T-helper 9 cell (primary cell): ENCODE measurements around the gene NT5DC4.
A peak's percentile ranks its signal among the peaks of the same experiment; 100 is the strongest.

Source experiments
- DNase-seq: peaks from one replicate; pipeline ENCODE4 v3.0.0-alpha.2; 2020

Gene NT5DC4

DNA sequence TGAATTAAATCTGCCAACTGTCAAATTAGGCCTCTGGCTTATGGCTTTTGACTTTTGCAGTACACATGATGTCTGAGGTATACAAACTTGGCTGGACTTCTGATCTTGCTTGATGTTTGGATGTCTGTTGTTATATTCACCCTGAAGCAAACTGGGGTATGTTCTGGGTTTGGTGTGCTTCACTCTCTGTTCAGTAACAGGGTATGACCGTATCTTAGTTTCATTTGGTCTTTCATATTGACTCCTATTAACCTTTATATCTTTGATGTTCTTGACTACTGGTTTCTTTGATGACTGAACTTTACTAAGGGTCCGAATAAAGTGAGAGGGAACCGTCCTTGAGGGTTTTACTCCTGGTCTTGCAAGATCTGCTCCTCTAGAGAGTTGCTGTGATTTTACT, 35.4 kb downstream of the NT5DC4 start:
- DNase-seq: no peak

GRCh38 chr2:112757265-112757664, 36.4 kb downstream of the NT5DC4 start:
- no peak for DNase-seq

DNA sequence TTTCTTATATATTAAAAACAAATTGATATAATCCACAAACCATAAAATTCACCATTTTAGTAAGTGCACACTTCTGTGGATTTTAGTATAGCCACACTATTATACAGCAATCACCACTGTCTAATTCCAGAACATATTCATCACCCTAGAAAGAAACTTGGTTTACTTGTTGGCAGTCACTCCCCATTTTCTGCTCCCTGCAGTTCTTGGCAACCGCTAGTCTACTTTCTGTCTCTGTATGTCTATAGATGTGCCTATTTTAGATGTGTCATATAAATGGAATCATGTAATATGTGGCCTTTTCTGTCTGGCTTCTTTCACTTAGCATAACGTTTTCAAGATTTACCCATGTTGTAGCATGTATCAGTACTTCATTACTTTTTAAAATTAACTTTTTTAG, 37.9 kb downstream of the NT5DC4 start:
- no peak for DNase-seq

GRCh38 chr2:112760149-112760548, 39.3 kb downstream of the NT5DC4 start:
- DNase-seq: no peak

GRCh38 chr2:112762276-112762675, 41.5 kb downstream of the NT5DC4 start:
- no peak for DNase-seq

GRCh38 chr2:112764071-112765044, 43.5 kb downstream of the NT5DC4 start, which contains the start of gene CKAP2L:
Gene CKAP2L (minus strand): TSS chr2:112764609. CDS start chr2:112764598, 11 bp downstream.
- peak; percentile 92 for DNase-seq

- no peak for DNase-seq
These were observed 44.4 kb downstream of the NT5DC4 start for GRCh38 chr2:112765251-112765650.

- no peak for DNase-seq
These were observed 47.0 kb downstream of the NT5DC4 start for GRCh38 chr2:112767693-112768330.

- no peak for DNase-seq
These were observed 47.6 kb downstream of the NT5DC4 start for GRCh38 chr2:112768432-112768831.

DNA sequence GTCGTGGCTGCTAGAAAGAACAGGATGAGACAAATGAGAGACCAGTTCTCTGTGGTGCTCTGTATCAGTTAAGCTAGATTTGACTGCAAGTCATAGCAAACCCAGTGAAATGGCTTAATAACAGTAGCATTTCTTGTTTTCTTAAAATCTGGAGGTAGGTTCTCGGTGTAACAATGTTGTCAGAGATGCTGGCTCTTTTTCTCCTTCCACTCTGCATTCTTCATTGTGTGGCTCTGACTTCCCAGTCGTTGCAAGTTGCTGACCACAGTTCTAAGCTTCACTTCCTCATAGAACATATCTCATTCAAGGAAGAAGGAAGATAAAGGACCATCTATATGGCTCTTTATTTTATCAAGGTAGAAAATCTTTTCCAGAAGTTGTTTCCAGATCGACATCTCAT, 51.5 kb downstream of the NT5DC4 start:
- DNase-seq: no peak

GRCh38 chr2:112772911-112773475, 52.2 kb downstream of the NT5DC4 start:
- DNase-seq: no peak

GRCh38 chr2:112773556-112773955, 52.7 kb downstream of the NT5DC4 start:
- DNase-seq: no peak

DNA sequence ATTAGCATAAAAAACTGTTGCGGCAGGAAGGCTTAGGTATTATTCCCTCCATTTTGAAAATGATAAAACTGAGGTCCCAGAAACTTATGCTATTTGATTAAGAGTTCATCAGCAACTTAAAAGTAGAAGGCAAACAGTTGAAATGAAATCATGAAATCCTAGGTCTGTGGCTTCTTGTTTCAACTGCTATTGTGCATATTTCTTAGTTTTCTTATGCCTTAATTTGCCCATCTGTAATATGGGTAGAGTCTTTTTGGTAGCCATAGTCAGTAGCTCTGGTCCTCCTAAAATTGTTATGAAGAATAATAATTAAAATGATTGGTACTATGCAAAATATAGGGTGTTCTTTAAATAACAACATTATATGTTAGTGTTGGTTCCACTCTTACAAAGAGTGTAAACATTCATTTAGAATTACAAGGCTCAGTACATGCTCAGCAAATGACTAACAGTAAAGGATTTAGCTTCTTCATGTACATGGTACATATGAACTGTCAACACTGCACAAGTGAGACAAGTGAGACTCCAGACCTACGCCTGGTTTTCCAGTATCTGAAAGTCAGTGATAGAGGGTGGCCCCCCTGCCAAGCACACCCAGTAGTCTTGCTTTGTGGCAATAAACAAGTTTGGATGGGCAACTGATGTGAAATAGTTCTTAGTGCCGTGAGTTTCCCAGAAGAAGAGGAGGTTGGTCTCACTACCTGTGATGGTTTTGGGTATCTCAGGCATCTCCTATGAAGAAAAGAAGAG, 53.9 kb downstream of the NT5DC4 start:
- no peak for DNase-seq

- DNase-seq: no peak
These were observed 55.3 kb downstream of the NT5DC4 start for GRCh38 chr2:112776113-112776512.

GRCh38 chr2:112777036-112777435, 56.2 kb downstream of the NT5DC4 start:
- DNase-seq: no peak

DNA sequence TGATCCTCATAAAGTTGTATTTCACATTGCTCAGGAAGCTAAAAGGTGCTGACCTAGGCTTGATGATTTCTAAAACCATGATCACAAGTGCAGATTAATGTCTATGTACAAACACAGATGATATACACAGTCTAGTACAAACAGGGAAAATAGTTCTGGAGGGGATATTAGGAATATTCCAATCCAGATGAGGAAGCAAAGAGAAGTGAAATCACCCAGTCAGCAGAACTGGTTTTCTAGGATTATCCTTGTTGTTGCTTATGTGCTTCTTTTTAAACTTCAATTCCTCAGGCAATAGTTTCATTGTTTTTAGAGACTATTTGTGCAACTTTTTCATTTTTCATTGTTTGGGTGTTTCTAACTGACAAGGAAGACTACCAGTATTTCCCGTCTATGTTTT, 58.8 kb downstream of the NT5DC4 start:
- no peak for DNase-seq

GRCh38 chr2:112782234-112782799, 61.5 kb downstream of the NT5DC4 start:
- DNase-seq: no peak

GRCh38 chr2:112783187-112783714, 62.4 kb downstream of the NT5DC4 start:
- DNase-seq: no peak

DNA sequence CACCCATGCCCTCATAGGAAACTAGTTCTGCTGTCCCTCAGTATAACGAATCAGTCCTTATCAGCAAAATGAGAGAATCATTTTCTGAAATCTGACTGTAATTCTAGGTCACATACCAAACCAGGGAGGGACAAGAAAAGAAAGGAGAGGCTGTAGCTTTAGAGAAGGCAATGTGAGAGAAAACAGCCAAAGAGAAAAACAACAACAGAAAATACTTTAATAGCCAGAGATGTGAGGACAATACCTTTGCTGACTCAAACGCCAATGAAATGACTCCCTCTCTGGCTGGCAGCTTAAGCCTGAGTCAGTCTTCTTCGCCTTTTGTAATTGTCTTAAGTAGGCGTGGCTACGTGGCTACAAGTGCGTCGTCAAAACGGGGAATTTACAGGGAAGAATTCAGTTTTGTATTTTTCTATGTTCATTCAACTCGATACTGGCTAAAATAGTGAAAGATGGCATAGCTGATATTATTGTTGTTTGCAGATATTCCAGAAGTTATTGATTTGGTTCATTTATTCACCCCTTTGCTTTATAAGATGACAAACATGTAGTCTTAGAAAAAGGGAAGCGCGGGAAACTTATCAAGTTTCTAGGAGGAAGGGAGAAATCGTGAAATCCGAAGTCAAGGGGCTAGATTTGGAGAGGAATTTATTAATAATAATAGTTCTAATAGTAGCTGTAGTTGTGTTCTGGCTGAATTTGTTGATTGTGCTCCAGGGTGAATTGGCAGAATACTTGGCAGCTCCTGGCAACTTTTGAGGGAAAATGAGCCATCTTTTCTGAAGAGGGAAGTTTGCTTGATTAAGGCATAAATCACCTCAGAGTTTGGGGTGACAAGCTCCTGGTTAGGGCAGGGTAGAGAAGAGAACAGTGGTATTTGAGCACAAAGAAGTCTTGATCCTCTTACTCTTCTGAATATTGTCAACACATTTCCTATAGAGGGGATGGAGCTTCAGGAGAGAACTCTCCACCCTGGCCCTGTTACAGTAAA, 63.7 kb downstream of the NT5DC4 start, which contains the start of gene IL1A:
Gene IL1A (minus strand): TSS at position 295 of the 991 bp plus-strand sequence. CDS start 723 bp downstream, outside the sequence.
- DNase-seq: no peak

- no peak for DNase-seq
These were observed 66.5 kb downstream of the NT5DC4 start for GRCh38 chr2:112787294-112787693.
